Fibroblast of skin of right biceps (primary cell): ENCODE measurements around the gene PPP1R13L.
"Not testable (repeated sequence)": the region's sequence is repeated elsewhere in the genome, so short reads cannot be mapped to it uniquely, and the experiment has no call there.

Source experiments
- DNase-seq: peaks from one replicate; pipeline ENCODE4 v3.0.0-alpha.2; 2013

The PPP1R13L gene

DNA sequence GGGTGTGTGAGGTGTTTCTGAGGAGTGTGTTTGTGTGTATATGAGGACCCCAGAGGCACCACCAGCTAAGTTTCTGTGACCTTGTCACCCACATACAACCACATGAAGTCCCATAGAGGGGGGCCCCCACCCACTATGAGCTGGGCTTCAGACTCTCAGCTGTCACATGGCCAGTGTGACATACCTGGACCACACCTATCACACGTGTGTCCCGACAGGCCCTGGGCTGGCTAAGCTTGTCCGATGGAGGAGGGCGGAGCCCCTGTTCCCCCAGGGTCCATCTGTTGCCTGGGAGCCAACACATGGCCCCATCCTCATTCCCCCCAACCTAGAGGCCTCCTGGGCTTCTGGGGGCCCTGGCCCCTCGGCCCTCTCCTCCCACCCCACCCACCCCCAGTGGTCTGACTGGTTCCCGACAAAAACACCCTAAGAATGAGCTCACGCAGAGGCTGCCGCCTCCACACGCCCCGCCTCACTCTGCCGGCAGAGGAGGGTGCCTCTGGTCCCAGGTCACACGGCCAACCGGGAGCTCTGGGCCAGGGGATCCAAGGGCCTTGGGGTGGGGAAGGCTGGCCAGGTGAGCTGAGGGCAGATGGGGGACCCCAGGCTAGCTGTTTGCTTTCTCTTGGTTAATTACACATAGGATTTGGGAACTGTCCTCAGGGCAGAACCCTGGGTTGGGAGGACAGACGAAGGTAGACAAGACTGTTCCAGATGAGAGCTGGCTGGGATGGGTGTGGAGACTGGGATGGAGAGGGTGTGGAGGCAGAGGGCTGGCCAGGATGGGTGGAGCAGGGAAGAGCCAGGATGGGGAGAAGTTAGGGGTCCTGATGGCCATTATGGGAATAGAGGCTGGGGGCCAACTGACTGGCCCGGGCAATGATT is 60.0 kb downstream of the PPP1R13L start:
- DNase-seq = no peak

GRCh38 chr19:45342911-45343310 is 62.0 kb downstream of the PPP1R13L start:
- no peak for DNase-seq

DNA sequence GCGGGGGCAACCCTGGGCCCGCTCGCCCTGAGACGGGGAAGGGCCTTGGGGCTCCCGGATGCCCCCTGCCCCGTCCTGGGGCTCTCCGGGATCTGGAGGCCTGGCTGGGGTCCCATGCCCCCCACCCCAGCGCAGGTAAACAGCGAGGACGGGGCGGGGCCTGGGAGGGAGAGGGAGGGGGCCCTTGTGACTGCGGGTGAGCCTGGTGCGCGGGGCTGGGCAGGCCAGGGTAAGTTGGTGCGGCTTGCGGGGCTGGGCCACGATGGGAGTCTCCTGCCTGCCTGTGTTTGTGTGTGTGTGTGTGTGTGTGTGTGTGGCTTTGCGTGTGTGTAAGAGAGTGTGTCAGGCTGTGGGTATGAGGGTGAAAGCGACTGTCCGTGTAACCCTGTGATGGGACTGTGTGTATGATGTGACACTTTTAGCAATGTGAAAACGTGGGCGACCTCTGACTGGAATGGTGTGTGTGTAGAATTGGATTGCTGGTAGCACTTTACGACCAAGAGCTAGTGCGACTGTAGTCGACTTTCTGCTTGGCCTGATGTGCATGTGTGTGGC is 63.9 kb downstream of the PPP1R13L start:
- no peak for DNase-seq

DNA sequence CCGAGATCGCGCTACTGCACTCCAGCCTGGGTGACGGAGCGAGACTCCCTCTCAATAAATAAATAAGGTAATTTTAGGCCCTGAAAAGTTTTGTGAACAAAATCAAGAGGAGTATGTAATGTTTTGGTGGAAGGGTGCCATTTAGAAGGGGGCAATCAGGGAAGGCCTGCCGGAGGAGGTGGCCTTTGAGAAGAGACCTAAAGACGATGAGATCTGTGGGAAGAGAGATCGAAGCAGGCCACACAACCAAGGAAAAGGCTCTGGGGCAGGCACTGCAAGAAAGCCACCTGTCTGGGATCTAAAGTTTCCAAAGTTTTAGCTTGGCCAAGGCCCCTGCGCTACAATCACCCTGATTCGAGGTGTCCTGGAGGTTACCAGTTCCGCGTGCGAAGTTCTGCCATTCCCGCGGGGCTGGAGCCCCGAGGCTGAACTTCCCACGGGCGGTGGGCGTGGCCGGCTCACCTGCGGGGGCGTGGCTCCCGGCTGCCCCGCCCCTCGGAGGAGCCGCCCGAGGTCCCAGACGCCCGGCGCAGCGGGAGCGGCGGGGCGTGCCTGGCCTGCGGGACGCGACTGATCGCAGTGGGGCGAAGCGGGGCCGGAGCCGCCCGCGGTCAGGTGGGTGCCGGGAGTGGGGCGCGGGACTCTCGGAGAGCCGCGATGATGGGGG is 64.5 kb downstream of the PPP1R13L start, which contains the start of gene KLC3:
TSS of gene KLC3 (plus strand) at position 519 of the 667 bp plus-strand sequence. CDS start 4,792 bp downstream, outside the sequence.
- no peak for DNase-seq

- DNase-seq = no peak
These were observed 65.2 kb downstream of the PPP1R13L start for GRCh38 chr19:45339629-45340028.

DNA sequence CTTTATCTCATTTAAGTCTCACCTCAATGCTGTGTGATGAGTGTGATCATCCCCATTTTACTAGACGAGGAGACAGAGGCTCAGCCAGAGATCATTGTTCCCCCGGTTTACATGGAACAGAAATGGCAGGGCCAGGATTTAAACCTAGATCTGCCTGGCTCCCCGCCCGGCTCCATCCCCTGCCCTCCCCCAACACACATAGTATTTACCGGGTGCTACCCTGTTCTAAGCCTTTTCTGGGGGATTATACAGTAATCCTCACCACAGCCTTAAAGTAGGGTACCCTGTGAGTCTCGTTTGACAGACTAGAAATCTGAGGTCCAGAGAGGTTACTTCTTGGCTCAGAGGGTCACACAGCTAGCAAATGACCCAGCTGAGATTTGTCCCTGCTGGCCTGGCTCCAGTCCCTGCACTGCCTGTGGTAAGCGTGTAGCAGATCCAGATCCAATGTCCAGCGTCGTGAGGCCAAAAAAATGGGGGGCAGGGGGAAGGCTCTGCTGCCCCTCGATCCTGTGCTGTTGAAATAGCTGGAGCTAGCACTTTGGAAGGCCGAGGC is 68.1 kb downstream of the PPP1R13L start:
- no peak for DNase-seq

- not testable (repeated sequence) for DNase-seq
These were observed 70.0 kb downstream of the PPP1R13L start for GRCh38 chr19:45334881-45335280.

GRCh38 chr19:45333609-45334303 is 71.1 kb downstream of the PPP1R13L start:
- DNase-seq = no peak

GRCh38 chr19:45331411-45331810 is 73.5 kb downstream of the PPP1R13L start:
- DNase-seq = no peak
